Islet of Langerhans (tissue), 1 donor: ENCODE measurements around the gene CC2D2A.
"Not testable (repeated sequence)": the region's sequence is repeated elsewhere in the genome, so short reads cannot be mapped to it uniquely, and the experiment has no call there.

ENCODE experiments used
- FAIRE-seq: peaks from one replicate; lab custom pipeline; 2011; peaks lifted over from hg19 to GRCh38; lab: Jason Lieb, UNC

Gene CC2D2A

GRCh38 chr4:15562114-15562513, 92.4 kb downstream of the CC2D2A start:
- FAIRE-seq: no peak

- FAIRE-seq: no peak
Observed at GRCh38 chr4:15562623-15563022, 92.9 kb downstream of the CC2D2A start.

- FAIRE-seq: no peak
Observed at GRCh38 chr4:15563871-15564270, 94.2 kb downstream of the CC2D2A start.

- no peak for FAIRE-seq
Observed at GRCh38 chr4:15568821-15569220, 99.1 kb downstream of the CC2D2A start.

- FAIRE-seq: no peak
Observed at GRCh38 chr4:15569746-15570145, 100.1 kb downstream of the CC2D2A start.

- FAIRE-seq: no peak
Observed at GRCh38 chr4:15575966-15576365, 106.3 kb downstream of the CC2D2A start.

GRCh38 chr4:15577508-15577907, 107.8 kb downstream of the CC2D2A start:
- no peak for FAIRE-seq

- no peak for FAIRE-seq
Observed at GRCh38 chr4:15584785-15585184, 115.1 kb downstream of the CC2D2A start.

GRCh38 chr4:15585331-15585730, 115.6 kb downstream of the CC2D2A start:
- FAIRE-seq: no peak

- peak; percentile 80 for FAIRE-seq
Observed at GRCh38 chr4:15586066-15586465, 116.4 kb downstream of the CC2D2A start.

- FAIRE-seq: no peak
Observed at GRCh38 chr4:15587649-15588048, 118.0 kb downstream of the CC2D2A start.

- no peak for FAIRE-seq
Observed at GRCh38 chr4:15592799-15593198, 123.1 kb downstream of the CC2D2A start.

- FAIRE-seq: no peak
Observed at GRCh38 chr4:15598644-15599043, 129.0 kb downstream of the CC2D2A start.

GRCh38 chr4:15600176-15600575, 130.5 kb downstream of the CC2D2A start:
- no peak for FAIRE-seq

- no peak for FAIRE-seq
Observed at GRCh38 chr4:15601862-15602261, 132.2 kb downstream of the CC2D2A start.

- no peak for FAIRE-seq
Observed at GRCh38 chr4:15605537-15605936, 135.9 kb downstream of the CC2D2A start.

GRCh38 chr4:15610855-15611254, 141.2 kb downstream of the CC2D2A start:
- FAIRE-seq: no peak

GRCh38 chr4:15612136-15612535, 142.5 kb downstream of the CC2D2A start:
- FAIRE-seq: no peak

- FAIRE-seq: not testable (repeated sequence)
Observed at GRCh38 chr4:15614891-15615290, 145.2 kb downstream of the CC2D2A start.

- FAIRE-seq: not testable (repeated sequence)
Observed at GRCh38 chr4:15617407-15617806, 147.7 kb downstream of the CC2D2A start.

GRCh38 chr4:15636818-15637217, 167.1 kb downstream of the CC2D2A start:
- FAIRE-seq: no peak

- no peak for FAIRE-seq
Observed at GRCh38 chr4:15638418-15638817, 168.7 kb downstream of the CC2D2A start.

- FAIRE-seq: no peak
Observed at GRCh38 chr4:15648600-15648999, 178.9 kb downstream of the CC2D2A start.

- FAIRE-seq: peak; percentile 91
Observed at GRCh38 chr4:15649914-15650545, 180.3 kb downstream of the CC2D2A start.
